Medulla oblongata (tissue), 1 donor: ENCODE data around the gene EFNB2.

Source experiments
- DNase-seq: peaks from one replicate; pipeline ENCODE4 v3.0.0-alpha.2; 2015; ENCODE audit errors: extremely low spot score

Gene EFNB2

GRCh38 chr13:106525865-106526264 lies 9.6 kb downstream of the EFNB2 start:
- no peak for DNase-seq

DNA sequence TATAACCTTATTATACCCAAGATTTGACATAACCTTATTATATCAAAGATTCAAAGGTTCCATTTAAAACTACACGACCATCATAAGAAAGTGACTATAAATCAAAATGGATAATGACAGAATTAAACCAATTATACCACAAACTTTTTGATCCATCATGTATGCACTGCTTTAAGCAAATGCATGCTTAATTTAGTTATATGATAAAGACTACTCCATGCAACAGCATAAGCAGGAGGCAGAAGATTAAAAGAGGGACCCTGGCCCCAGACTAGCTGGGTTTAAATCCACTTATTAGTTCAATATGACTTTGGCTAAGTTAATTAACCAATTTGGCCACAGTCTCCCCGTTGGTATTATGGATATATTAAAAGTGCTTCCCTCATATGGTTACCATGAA lies 11.4 kb downstream of the EFNB2 start:
- DNase-seq = no peak

- DNase-seq = no peak
Measured at GRCh38 chr13:106523576-106523975, 11.9 kb downstream of the EFNB2 start.

- DNase-seq = no peak
Measured at GRCh38 chr13:106522898-106523525, 12.4 kb downstream of the EFNB2 start.

- no peak for DNase-seq
Measured at GRCh38 chr13:106522112-106522705, 13.3 kb downstream of the EFNB2 start.

DNA sequence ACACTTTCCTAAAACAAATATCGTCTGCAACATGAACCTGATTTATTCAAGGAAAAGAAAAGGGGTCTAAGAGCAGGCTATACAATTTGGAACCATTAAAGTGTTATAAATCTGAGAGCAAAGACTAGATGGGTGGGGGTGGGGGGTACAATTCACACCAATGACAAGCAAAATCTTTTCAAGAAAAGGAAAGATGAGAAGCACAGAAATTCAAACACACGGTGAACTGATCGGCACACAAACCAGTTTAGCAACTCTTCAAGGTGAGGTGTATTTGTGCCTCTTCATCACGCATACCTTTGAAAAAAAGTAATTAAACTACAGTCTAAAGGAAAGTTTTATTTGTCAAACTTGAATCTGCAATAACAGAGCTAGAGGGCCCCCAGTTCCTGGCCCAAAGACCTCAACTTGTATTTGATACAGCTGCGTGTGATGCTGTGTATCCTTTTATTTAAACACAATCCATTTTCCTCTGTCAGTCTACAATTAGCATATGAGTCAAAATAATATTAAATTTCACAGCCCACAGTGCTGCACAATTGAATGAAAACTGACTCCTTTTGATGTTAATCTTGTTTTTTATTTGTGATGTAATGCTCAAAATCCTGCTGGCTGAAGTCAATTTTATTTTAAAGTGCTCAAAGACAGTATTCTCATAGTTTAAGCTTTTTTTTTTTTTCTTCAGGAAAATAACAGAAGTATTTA lies 14.2 kb downstream of the EFNB2 start:
- DNase-seq = no peak

DNA sequence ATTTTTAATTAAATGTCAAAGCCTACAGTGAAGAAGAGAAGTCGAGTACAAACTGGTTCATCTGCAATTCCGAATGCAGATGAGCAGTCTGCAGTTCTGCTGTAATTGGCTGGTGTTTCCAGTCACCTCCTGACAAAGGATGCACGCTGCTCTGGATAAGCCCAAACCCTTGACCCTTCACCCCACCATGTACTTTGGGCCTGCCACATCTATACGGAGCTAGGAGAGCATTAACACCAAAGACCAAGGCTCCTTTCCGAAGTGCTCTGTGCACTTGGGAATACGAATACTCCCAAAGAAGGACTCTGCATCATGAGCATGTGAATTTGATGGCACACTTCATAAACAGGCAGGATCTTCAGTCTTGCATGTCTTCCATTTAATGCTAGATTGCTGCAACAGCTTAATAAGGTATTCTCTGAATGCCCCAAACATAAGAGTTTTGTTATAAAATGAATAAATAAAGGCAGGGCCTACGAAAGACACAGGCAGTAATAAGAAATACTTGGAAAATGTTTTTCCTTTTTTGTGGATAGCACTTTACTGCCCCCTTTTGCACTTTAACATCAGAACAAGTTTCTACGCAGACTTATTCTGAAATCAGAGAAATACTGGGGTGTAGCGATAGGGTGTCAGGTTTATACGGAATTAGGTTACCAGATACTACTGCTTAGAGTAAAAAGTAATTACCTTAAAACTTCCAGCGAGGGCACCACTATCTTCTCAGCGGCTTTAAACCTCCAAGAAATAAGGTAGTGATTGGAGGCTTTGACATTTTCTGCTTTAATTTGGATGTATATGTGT lies 15.0 kb downstream of the EFNB2 start:
- peak; percentile 71 for DNase-seq

DNA sequence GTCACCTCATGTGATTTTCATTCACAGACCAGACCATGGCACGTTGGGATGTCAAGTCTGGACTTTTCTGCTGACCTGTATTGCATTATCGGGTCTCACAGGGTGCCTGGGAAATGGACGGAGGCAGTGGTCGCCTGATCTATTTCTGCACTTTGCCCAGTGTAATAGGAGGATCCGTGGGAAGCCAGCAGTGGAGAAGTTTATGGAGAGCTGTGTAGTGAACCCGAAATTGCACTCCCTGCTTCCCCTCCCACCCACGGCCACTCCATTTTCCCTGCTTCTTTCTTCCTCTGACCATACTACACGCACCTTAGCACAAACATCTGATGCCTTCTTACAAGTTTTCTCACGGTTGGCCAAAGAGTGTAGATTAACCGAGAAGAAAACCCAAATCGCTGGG lies 16.9 kb downstream of the EFNB2 start:
- no peak for DNase-seq

DNA sequence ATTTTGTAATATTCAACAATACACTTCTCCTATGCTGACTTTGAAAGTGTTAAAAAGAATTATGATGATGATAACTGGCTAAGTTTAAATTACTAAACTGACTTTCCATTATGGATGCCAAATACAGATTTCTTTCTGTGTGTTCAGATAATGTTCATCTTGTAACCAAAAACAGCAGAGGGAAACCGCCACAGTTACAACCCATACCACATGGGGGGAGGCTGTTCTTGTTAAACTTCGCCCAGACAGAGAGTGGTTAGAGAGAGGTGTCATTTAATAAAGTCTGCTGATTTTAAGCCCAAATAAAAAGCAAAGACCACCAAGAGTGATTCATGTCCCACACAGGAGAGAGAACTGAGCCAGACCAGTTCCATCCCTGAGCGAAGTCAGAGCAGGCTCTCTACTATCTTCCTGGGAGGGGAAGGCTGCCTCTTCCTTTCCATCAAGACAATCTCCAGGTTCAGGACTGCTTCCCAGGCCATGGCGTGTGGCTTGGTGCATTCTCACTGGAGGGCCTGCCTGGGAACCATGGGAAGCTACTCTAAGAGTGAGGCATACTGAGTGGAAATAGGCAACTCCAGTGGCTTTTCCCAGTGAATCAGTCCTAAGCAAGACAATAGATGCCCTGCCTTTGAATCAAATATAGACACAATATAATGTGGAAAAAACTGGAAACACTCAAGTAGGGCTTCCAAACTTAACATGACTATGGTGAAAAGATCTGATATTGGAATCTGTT lies 18.2 kb downstream of the EFNB2 start:
- DNase-seq = no peak

DNA sequence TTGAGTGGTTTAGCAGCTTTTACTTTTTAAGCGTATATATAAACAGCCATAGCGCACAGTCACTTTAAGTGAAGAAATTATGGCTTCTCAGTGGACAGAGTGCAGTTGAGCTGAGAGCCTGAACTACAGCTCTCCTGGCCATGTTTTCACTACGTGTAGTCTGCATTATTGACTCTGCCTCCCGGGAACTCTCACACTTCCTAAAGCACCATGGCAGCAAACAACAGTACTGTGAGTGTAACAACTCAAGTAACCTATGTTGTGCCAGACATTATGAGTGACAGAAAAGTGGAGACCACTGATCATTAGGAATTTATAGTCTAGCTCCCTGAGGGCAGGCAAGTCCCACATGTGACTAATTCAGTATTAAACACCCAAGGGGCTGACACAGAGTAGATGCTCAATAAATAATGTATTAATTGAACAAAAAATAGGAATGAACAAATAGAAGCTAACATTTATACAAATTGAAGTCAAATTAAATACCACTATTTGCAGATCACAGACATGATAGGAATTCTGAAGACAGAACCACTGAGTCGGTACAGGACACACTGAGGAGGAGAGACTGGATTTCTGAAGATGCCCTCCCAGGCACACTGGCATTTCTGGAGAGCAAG lies 19.7 kb downstream of the EFNB2 start:
- no peak for DNase-seq

DNA sequence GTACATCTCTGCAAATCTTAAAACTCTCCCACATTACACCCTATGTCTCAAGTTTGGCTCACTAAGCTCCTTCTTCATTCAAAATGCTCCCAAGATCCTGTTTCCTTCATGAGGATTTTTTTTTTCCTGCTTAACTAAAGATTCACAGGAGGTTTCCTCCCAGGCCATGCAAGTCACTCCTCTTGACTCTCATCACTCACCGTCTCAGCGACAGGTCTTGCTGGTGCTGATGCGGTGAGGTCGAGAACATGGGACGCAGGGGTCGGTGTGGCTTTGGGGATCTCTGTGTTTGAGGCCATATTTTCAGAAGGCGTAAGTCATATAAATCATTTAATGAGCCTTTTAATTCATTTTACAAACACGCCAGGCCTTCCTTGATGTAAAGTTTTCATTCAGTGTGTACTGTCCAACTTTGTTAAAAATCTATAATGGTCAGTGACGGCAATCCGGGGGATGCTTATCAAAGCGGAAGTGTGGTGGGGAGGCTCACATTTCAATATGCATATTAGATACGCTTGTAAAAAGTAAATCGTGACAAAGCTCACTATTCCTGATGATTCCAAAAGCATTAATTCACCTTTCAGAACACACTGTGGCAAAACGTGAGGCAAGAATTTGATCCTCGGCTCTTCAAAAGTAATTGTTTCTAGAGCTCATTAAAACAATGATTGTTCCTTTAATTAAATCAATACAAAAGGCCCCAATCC lies 20.4 kb downstream of the EFNB2 start:
- DNase-seq = no peak

DNA sequence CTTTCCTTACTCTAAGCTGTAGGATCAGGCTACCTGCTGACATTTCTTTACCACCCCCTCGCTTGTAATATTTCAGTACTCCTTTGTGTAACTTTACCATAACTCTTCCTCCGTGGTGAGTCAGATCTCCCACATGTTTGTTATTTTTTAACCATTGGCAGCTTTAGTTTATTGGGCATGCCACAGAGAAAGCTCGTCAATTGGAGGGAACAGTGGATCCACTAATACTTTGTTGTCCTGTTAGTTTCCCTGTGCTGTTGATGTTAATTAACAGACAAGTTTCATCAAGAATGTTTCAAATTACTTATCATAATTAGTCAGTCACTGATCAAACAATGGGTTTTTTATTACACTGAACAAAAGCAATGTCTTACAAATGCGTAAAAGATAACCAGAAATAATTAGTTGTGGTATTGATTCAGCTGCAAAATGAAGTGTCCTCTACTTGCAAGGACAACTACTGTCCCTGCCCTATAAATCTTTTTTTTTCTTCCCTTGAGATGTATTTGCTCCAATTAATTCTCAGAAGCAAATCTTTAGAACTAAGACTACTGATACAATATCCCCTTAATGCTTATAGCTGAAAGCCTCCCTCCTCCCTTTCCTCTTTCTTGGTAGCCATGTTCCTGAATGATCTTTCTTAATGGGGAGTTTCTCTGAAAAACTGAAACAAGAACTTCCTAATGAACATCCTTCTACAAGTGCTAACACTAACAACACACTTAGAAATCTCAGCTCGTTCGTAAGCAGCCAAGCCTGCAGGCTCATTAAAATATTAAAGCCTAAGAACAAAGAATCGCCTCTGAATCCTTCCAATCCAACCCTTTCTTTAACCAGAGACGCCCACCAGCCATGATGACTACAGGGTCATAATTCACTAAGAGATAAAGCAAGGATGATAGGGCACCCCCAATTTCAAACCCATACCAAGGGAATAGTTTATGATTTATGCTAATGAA lies 22.2 kb downstream of the EFNB2 start:
- DNase-seq = no peak

- DNase-seq = peak; percentile 82
Measured at GRCh38 chr13:106507560-106508274, 27.7 kb downstream of the EFNB2 start.

- no peak for DNase-seq
Measured at GRCh38 chr13:106506286-106506685, 29.2 kb downstream of the EFNB2 start.

DNA sequence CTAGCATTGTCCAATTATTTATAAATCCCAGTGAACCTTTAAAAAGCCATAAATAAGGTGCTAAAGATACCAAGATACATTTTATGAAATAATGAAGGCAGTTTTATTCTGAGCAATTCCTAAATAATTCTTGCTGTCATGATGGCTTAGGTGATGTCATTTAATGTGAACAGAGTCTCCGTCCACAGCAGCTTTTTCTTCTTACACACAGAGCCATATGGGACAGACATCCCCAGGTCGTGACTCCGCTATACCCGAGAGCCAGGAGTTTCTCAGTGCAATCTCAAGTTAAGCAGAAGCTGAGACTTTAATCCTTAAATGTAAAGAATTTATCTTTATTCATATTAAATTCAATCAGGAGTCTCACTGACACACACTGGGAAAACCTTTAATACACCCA lies 29.7 kb downstream of the EFNB2 start:
- DNase-seq = no peak

DNA sequence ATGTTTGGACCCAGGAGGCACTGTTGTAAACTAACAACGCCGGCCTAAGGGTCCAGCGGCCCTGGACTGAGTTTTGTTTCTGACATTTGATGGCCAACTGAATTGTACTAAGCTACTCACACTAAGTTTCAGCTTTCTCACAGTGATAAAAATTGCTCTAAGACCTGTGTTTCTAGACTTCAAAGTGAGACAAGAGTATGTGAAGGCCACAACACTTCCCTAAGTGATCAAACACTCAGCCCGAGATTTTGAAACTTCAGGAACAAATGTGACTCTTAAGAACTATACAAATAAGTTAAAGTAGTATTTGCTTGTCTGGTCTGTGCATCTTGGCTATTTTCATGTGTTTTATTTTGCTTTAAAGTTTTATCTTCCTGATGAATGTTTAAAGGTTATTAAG lies 30.2 kb downstream of the EFNB2 start:
- DNase-seq = no peak

DNA sequence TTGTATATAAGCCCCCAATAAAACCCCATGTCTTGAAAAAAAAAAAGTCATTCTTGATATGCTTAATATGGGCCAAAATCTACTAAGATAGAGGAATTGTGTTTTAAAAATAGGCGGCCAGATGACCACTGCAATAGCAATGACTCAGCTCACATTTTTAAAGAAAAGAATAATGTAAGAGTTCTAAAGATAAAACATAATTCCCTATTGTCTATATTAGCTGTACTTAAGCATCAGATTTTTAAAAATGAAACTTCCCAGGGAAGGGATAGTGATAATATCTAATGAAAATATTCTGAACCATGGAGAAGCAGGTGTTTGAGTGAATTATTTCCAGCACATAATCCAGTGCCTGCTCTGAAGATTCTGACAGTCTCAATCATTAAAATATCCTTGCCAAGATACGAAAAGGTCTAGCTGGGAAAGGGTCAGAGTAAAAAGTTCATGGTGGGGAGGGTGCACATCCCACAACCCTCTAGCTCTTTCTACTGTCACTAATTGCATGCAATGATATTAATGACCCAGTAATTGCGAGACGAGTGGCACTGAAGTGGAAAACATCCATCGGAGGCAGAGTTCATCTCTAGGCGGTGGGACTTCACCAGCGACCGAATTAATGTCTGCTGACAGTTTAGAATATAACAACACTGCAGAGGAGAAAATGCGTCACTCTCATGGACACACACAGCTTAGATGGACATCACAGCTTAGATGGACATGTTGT lies 31.6 kb downstream of the EFNB2 start:
- DNase-seq = no peak

GRCh38 chr13:106503272-106503671 lies 32.2 kb downstream of the EFNB2 start:
- DNase-seq = no peak
